T-helper 17 cell (primary cell): ENCODE results near the gene ADPGK. TPM values are rescaled to one million over a fixed set of nuclear protein-coding genes. Genes with fewer than 3 reads are reported as not detected.
"Not testable (repeated sequence)": the region's sequence is repeated elsewhere in the genome, so short reads cannot be mapped to it uniquely, and the experiment has no call there.

Experiments used
- ATAC-seq: fragments of 150-1000 bp; cut with Tn5 transposase; 2 replicates; pipeline ENCODE4 v1.10.0; 2021; ENCODE audit warnings: mild to moderate bottlenecking, moderate library complexity
- DNase-seq, 3 donors: peaks; one replicate each; pipeline versions ENCODE4 v3.0.0 to v3.0.0-alpha.2; 2020 to 2021
- H3K9me3 ChIP-seq: one replicate; pipeline ENCODE4 v1.7.0; 2013; ENCODE audit warnings: low read length, mild to moderate bottlenecking; ENCODE audit not compliant: control insufficient read depth, poor library complexity, severe bottlenecking
- H3K27ac Mint-ChIP-seq: one replicate; pipeline ENCODE4 v1.8.0; 2022; ENCODE audit warnings: mild to moderate bottlenecking, moderate library complexity, mixed read lengths
- H3K27me3 Mint-ChIP-seq: one replicate; pipeline ENCODE4 v1.8.0; 2022; ENCODE audit warnings: mixed read lengths
- H3K36me3 Mint-ChIP-seq: one replicate; pipeline ENCODE4 v1.8.0; 2022; ENCODE audit warnings: low read depth, mixed read lengths
- H3K4me1 Mint-ChIP-seq: one replicate; pipeline ENCODE4 v1.8.0; 2022; ENCODE audit warnings: mild to moderate bottlenecking, mixed read lengths
- H3K4me3 Mint-ChIP-seq: one replicate; pipeline ENCODE4 v1.8.0; 2022; ENCODE audit warnings: mild to moderate bottlenecking, moderate library complexity, mixed read lengths
- total RNA-seq, 4 donors: library from RNA in 2 of 4; stranded (reverse) in 2 of 4; gene quantifications; one replicate each; pipeline ENCODE4 v1.2.3 and lab custom pipeline; 2022 to 2026

Gene ADPGK
- total RNA-seq, 2 donors from 2014 or later: 115 to 124 TPM

DNA sequence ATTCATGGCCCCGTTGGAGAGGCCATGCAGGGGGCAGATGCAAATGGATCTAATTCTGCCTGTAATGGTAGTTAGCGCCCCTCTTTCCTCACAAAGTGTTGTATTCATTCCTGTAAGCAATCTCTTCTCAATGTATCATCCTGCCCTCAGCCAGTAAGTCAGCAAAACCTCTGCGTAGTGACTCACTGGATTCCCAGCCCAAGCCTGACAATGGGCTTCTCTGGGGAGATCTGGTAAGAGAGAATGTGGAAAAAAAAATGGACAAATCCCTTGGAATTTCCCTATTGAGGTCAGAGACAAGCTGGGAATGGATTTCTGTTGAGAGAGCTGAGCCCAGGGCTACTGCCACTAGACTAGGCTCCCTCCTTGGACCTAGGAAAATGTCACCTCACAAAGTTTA, 25.4 kb downstream of the ADPGK start:
- H3K36me3 Mint-ChIP-seq: peaks cover 5% of the 10 kb centered on the region
- no peaks in the 10 kb centered on the region for H3K9me3 ChIP-seq

DNA sequence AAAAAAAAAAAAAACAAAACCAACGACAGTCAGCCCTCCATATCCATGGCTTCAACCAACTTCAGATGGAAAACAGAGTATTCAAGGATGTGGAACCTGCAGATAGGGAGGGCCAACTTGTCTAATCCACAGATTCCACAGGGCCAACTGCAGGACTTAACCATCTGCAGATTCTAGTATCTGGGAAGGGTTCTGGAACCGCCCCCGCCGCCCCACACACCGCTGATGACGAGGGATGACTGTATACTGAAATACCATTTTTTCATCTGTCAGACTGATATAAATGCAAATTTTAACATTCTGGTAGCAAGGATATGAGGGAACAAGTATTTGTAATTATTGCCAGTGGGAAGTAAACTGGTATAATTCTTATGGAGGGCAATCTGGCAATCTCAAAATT, 29.5 kb downstream of the ADPGK start:
- DNase-seq (no peak), ATAC-seq (no peak)
- peak overlapping the region; percentile 83 for H3K27ac Mint-ChIP-seq
- H3K4me3 Mint-ChIP-seq: no peak overlapping the region
- peaks cover 5% of the 10 kb centered on the region for H3K36me3 Mint-ChIP-seq
- peaks cover 30% of the 10 kb centered on the region for H3K4me1 Mint-ChIP-seq
- no peaks in the 10 kb centered on the region for H3K9me3 ChIP-seq
- no peaks in the 10 kb centered on the region for H3K27me3 Mint-ChIP-seq

More for the DNA sequence above, 25.4 kb downstream of the ADPGK start:
- DNase-seq: no peak
- no peak overlapping the region for H3K4me3 Mint-ChIP-seq
- H3K4me1 Mint-ChIP-seq: peaks cover 22% of the 10 kb centered on the region
- ATAC-seq: no peak
- H3K27me3 Mint-ChIP-seq: no peaks in the 10 kb centered on the region
- peak overlapping the region; percentile 83 for H3K27ac Mint-ChIP-seq

DNA sequence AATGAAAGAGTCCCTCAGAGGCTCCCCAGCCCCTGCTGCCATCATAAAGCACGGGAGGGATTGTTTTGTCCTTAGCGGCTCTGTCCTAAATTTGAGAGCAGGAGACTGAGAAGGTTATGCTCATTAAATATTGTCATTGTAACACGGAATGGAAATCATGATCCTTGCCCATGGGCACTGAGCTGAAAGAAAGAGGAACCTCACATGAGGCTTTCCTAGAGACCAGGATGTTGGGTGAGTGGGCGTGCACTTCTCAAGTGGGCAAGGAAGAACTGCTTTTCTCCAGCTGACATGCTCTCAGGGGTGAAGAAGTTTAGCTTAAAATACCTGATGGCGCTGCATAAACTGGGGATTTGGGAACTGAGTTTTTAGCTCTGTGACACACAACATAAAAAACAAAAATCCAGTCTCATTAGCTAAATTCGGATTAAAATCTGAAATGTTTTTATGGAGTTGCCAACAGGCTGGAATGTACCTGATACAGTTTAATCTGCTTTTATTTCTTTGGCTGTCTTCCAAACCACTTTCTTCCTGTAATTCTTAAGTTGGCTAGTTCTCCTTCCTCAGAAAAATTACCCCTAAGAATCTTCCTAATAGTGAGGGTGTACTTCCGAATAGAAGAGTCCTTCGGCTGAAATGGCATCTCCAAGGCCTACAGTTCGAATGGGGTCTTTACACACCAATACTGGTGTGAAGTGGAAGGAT, 31.7 kb downstream of the ADPGK start:
- Mint-ChIP-seq H3K4me1 (peaks cover 28% of the 10 kb centered on the region), H3K27me3 (no peaks in the 10 kb centered on the region), H3K27ac (peak overlapping the region; percentile 83), H3K36me3 (peaks cover 3% of the 10 kb centered on the region), H3K4me3 (peak overlapping the region; percentile 33)
- DNase-seq (no peak), ATAC-seq (no peak)
- H3K9me3 ChIP-seq: no peaks in the 10 kb centered on the region

DNA sequence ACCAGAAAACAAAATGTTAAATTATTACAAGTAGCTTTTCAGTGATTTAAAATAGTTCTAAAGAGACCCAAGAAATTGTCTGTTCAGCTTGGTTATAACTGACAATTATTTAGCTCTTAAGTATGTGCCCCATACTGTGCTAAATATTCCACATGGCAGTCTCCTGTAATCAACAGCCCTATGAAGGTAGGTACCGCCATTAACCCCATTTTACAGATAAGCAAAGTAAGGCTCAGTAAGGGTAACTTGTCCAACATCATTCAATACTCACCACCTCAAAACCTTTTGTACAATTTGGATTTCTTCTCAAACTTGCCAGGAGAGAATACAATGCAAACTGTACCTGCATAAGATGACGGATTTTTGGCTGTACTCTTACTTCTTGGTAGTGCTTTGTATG, 33.9 kb downstream of the ADPGK start:
- Mint-ChIP-seq H3K27ac (peak overlapping the region; percentile 8), H3K4me1 (peaks cover 21% of the 10 kb centered on the region), H3K4me3 (no peak overlapping the region), H3K36me3 (peaks cover 3% of the 10 kb centered on the region), H3K27me3 (no peaks in the 10 kb centered on the region)
- no peaks in the 10 kb centered on the region for H3K9me3 ChIP-seq
- DNase-seq (no peak), ATAC-seq (no peak)

DNA sequence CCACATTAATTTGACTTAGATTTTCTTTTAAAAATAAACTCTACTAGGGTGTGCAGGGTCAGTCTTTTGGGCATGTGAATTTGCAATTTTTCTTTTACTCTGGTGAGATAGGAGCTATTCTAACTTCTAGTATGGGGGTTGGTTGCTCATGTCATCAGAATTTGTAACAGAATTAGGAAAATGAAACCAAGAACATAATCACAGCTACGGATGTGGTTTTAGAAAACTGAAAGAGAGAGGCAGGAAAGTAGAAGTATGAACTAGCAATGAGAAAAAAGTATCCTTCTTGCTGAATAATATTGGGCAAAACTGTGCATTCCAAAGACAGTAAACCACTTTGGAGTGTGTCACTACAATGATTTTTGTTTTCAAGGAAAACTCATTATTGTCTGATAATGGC, 43.3 kb downstream of the ADPGK start:
- Mint-ChIP-seq H3K4me1 (peaks cover 29% of the 10 kb centered on the region), H3K4me3 (peak overlapping the region; percentile 79), H3K36me3 (peaks cover 10% of the 10 kb centered on the region), H3K27me3 (no peaks in the 10 kb centered on the region), H3K27ac (peak overlapping the region; percentile 83)
- peak; percentile 69 for ATAC-seq
- no peak for DNase-seq
- H3K9me3 ChIP-seq: no peaks in the 10 kb centered on the region

DNA sequence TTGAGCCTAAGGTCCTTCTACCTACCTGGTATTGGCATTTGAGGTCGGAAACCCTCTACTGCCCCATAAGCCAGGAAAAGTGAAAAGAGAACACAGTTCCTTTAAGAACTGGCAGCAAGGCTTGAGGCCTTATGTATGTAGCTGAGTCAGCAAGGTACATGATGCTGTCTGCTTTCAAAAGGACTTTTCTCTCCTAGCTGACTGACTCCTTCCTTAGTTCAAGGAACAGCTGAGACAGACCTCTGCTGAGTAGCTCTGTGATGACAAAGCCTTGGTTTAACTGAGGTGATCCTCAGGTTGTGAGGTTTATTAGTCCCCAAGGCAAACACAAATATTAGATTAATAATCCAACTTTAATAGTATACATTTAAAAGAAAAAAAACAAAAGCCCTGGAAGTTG, 45.8 kb downstream of the ADPGK start:
- Mint-ChIP-seq H3K4me3 (no peak overlapping the region), H3K36me3 (peaks cover 9% of the 10 kb centered on the region), H3K4me1 (peaks cover 31% of the 10 kb centered on the region), H3K27ac (no peak overlapping the region), H3K27me3 (no peaks in the 10 kb centered on the region)
- DNase-seq (no peak), ATAC-seq (no peak)
- no peaks in the 10 kb centered on the region for H3K9me3 ChIP-seq

DNA sequence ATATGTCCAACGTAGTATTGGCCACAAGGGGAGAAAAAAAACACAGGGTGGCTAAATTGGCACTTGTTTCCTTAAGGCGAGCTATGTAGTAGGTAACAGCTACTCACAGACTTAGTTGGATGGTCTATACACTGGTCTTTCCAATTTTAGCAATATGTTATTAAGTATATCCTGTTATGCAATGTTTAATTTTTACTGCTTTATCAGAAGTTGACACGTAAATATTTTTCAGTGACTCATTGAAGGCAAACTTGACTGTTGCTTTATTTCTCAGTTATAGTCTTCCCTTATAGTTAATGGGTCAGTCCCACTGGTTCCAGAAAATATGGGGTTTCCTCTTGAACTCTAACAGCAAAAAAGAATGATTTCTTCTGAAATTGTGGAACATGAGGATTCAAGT, 46.5 kb downstream of the ADPGK start:
- Mint-ChIP-seq H3K36me3 (peaks cover 8% of the 10 kb centered on the region), H3K27me3 (no peaks in the 10 kb centered on the region), H3K27ac (no peak overlapping the region), H3K4me3 (no peak overlapping the region), H3K4me1 (peaks cover 31% of the 10 kb centered on the region)
- ATAC-seq (no peak), DNase-seq (no peak)
- H3K9me3 ChIP-seq: no peaks in the 10 kb centered on the region

DNA sequence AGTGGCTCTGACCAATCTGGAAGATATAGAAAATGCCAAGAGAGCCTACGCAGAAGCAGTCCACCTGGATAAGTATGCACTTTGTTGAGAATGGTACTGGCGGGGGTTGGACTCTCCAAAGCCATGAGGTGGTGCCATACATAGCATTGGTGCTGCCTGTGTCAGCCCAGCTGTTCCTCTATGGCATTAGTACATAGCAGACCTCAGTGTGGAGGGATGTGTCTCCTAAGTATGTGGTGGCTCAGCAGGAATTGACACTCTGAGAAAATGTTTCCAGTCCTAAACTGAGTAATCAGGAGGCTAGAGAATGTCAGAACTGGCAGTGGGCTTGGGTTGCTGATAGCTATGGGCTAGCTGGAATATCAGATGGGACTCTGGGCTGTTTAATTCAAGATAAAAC, 48.4 kb downstream of the ADPGK start:
- Mint-ChIP-seq H3K4me3 (no peak overlapping the region), H3K36me3 (peaks cover 4% of the 10 kb centered on the region), H3K27ac (no peak overlapping the region), H3K27me3 (no peaks in the 10 kb centered on the region), H3K4me1 (peaks cover 16% of the 10 kb centered on the region)
- no peaks in the 10 kb centered on the region for H3K9me3 ChIP-seq
- no peak for DNase-seq
- no peak for ATAC-seq

DNA sequence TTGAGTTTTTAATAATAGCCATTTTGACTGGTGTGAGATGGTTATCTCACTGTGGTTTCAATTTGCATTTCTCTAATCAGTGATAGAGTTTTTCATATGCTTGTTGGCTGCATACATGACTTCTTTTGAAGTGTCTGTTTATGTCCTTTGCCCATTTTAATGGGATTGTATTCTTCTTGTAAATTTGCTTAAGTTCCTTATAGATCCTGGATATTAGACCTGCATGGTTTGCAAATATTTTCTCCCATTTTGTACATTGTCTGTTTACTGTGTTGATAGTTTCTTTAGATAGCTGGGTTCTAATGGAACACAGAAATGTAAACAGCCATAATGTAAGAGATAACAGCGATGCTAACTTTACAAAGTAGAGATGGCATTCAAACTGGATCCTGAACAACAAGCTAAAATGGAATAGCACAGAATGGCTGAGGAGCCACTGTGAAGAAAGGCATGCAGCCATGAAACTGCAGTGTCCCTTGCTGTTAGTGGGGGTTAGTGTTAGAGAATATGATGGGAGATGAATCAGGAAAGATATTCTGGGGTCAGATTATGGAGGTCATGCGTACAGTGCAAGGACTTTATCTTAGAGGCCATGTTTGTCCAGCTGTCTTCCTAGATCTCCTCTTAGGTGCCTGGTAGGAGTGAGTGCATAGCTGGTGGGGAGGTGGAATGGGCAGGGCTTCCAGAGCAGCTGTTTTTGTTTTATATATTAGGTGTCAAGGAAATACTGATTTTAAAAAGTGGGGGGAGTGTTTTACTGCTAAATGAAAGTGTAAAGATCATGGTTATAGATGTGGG, 49.4 kb downstream of the ADPGK start:
- no peak overlapping the region for H3K27ac Mint-ChIP-seq
- peaks cover 8% of the 10 kb centered on the region for H3K4me1 Mint-ChIP-seq
- H3K36me3 Mint-ChIP-seq: peaks cover 4% of the 10 kb centered on the region
- no peak for ATAC-seq
- no peaks in the 10 kb centered on the region for H3K9me3 ChIP-seq
- H3K4me3 Mint-ChIP-seq: no peak overlapping the region
- no peak for DNase-seq
- H3K27me3 Mint-ChIP-seq: no peaks in the 10 kb centered on the region

DNA sequence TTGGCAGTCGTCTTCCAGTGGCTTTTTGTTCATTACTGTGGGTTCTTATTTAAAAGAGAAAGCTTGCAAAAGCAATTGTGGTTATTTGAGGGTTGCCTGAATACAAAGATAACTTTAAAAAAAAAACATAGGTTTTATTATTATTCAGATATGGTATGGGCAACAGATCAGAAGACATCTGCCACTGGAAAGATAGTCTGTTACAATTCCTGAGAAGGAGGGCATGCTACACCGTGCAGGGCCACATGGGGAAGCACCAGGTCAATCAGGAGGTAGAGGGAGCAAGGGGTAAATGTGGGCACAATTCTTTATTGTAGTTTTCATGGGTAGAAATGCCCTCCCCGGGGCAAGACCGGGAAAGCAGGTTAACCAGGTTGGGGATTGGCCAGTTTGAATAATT, 51.0 kb downstream of the ADPGK start:
- no peak overlapping the region for H3K27ac Mint-ChIP-seq

DNA sequence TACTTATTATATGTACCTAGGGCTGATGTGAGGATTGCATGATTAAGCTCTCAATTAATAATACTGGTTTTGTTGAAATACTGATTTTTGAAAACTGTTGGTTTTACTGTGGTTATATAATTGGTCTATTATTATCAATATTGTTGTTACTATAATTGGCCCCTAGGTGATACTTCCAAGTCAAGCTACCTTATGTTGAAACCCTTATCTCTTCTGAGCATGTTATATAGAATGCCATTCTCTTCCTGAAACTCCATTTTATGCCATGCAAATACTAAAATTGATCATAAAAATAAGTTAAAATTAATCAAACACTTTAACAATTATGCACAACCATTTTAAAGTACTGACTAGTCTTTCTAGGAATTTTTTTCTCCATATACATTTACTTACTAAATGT, 51.5 kb downstream of the ADPGK start:
- H3K4me1 Mint-ChIP-seq: peaks cover 4% of the 10 kb centered on the region
- H3K4me3 Mint-ChIP-seq: no peak overlapping the region
- no peak overlapping the region for H3K27ac Mint-ChIP-seq
- no peaks in the 10 kb centered on the region for H3K27me3 Mint-ChIP-seq
- no peaks in the 10 kb centered on the region for H3K9me3 ChIP-seq
- ATAC-seq (no peak), DNase-seq (no peak)
- H3K36me3 Mint-ChIP-seq: peaks cover 4% of the 10 kb centered on the region

More for the DNA sequence above, 51.0 kb downstream of the ADPGK start:
- ATAC-seq: no peak
- DNase-seq: no peak
- Mint-ChIP-seq H3K4me1 (peaks cover 4% of the 10 kb centered on the region), H3K27me3 (no peaks in the 10 kb centered on the region), H3K36me3 (peaks cover 2% of the 10 kb centered on the region), H3K4me3 (no peak overlapping the region)
- no peaks in the 10 kb centered on the region for H3K9me3 ChIP-seq

DNA sequence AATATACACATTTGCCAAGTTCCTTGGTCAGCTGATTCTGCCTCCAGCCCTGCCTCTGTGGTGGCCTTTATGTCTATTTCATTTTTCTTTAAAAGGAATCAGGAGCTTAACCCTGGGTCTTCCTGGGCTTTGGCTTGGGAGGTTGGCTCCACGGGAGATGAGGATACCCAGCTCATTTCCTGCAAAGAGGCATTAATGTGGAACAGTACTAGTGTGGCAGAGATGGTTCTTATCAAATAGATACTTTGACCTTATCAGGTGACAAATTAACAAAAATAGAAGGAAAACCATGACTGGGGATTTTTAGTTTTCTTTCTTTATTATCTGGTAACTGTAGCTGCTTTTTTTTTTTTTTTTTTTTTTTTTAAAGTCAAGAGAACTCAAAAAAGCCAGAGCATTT, 54.7 kb downstream of the ADPGK start:
- H3K9me3 ChIP-seq: no peaks in the 10 kb centered on the region
- DNase-seq (no peak), ATAC-seq (no peak)
- Mint-ChIP-seq H3K36me3 (peaks cover 6% of the 10 kb centered on the region), H3K27me3 (no peaks in the 10 kb centered on the region), H3K4me1 (peaks cover 4% of the 10 kb centered on the region), H3K4me3 (no peak overlapping the region), H3K27ac (no peak overlapping the region)

DNA sequence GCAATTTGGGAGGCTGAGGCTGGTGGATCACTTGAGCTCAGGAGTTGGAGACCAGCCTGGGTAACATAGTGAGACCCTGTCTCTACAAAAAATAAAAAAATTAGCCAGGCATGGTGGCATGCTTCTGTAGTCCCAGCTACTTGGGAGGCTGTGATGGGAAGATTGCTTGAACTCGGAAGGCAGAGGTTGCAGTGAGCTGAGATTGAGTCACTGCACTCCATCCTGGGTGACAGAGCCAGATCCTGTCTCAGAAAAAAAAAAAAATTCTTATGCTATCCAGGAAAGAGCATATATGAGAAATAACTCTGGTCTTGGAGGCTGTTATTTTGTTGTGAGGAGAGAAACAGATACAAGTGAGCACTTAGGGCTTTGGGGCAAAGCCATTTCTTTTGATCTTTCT, 55.3 kb downstream of the ADPGK start:
- not testable (repeated sequence) for H3K27ac Mint-ChIP-seq, H3K27me3 Mint-ChIP-seq, H3K4me1 Mint-ChIP-seq, ATAC-seq, H3K4me3 Mint-ChIP-seq, H3K36me3 Mint-ChIP-seq, DNase-seq, H3K9me3 ChIP-seq

DNA sequence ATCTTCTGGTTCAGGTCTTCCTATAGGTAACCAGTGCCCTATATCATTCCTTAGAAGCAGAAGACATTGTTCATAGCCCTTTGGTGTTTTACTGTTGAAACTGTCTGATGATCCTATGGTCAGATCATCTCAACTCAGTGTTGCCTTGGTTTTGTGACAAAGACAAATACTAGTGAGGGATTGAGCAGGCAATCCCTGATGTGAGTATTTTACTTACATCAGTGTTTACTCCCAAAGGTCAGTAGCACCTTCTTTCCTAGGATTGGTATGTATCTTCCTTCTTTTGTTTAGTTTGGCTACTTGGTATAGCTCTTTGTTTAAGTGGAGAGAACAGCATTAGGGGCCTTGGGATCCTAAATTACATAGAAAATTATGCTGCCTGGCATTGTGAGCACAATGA, 56.4 kb downstream of the ADPGK start:
- DNase-seq (no peak), ATAC-seq (no peak)
- no peaks in the 10 kb centered on the region for H3K27me3 Mint-ChIP-seq
- peaks cover 2% of the 10 kb centered on the region for H3K4me1 Mint-ChIP-seq
- H3K27ac Mint-ChIP-seq: no peak overlapping the region
- no peak overlapping the region for H3K4me3 Mint-ChIP-seq
- H3K9me3 ChIP-seq: no peaks in the 10 kb centered on the region
- peaks cover 4% of the 10 kb centered on the region for H3K36me3 Mint-ChIP-seq
